ENCODE measurements around the gene CDC42SE2.

CDC42SE2 gene

GRCh38 chr5:131405674-131406073 lies 141.8 kb downstream of the CDC42SE2 start:
- no peak for TF ChIP-seq CTCF (IDR thresholded peaks at IDR 0.05)
- no peaks in the 10 kb centered on the region for H3K9me3 ChIP-seq (ENCODE audit: control insufficient read depth, low read length)
- H3K4me3 ChIP-seq (ENCODE audit: low read depth, low read length), result no peak overlapping the region
- no peaks in the 10 kb centered on the region for H3K36me3 ChIP-seq (ENCODE audit: control insufficient read depth, insufficient read depth, low read length)
- H3K9ac ChIP-seq, result no peak overlapping the region
- H2AFZ ChIP-seq, result no peak overlapping the region
- no peaks in the 10 kb centered on the region for H3K27me3 ChIP-seq (ENCODE audit: control insufficient read depth, insufficient read depth, low read length)
- no peaks in the 10 kb centered on the region for H3K4me1 ChIP-seq
- peaks cover 4% of the 10 kb centered on the region for H3K79me2 ChIP-seq
- no peak overlapping the region for H3K27ac ChIP-seq
- no peak overlapping the region for H3K4me2 ChIP-seq (ENCODE audit: low read length)

DNA sequence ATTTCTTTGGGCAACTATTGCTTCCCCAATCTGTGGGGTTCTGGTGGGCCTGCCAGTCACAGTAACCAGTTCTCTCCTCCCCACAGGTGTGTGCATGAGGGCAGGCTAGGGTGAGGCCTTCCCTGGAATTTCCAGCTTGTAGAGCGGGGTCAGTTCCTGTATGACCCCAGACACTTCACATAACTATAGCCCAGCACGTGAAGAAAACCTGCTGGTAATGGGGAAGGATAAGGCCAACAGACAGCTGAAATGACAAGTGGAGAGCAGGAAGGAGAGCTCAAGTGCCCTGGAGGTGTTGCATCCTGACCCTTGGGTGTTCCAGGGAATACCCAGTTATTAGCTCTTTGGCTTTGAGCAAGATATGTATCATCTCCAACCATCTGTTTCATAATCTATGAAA lies 142.2 kb downstream of the CDC42SE2 start:
- H3K27me3 ChIP-seq (ENCODE audit: control insufficient read depth, insufficient read depth, low read length), result no peaks in the 10 kb centered on the region
- H3K4me3 ChIP-seq (ENCODE audit: low read depth, low read length), result no peak overlapping the region
- H3K9ac ChIP-seq, result no peak overlapping the region
- no peak overlapping the region for H3K27ac ChIP-seq
- no peak for TF ChIP-seq CTCF (IDR thresholded peaks at IDR 0.05)
- no peaks in the 10 kb centered on the region for H3K4me1 ChIP-seq
- H3K9me3 ChIP-seq (ENCODE audit: control insufficient read depth, low read length), result no peaks in the 10 kb centered on the region
- H3K36me3 ChIP-seq (ENCODE audit: control insufficient read depth, insufficient read depth, low read length), result no peaks in the 10 kb centered on the region
- H2AFZ ChIP-seq, result no peak overlapping the region
- no peak overlapping the region for H3K4me2 ChIP-seq (ENCODE audit: low read length)
- peaks cover 2% of the 10 kb centered on the region for H3K79me2 ChIP-seq

- no peak for TF ChIP-seq CTCF (IDR thresholded peaks at IDR 0.05)
- Histone ChIP-seq H3K4me1 (no peaks in the 10 kb centered on the region), H3K9me3 (ENCODE audit: control insufficient read depth, low read length) (no peaks in the 10 kb centered on the region), H3K36me3 (ENCODE audit: control insufficient read depth, insufficient read depth, low read length) (no peaks in the 10 kb centered on the region), H3K4me3 (ENCODE audit: low read depth, low read length) (no peak overlapping the region), H3K79me2 (no peaks in the 10 kb centered on the region), H3K27me3 (ENCODE audit: control insufficient read depth, insufficient read depth, low read length) (no peaks in the 10 kb centered on the region), H2AFZ (no peak overlapping the region), H3K9ac (no peak overlapping the region), H3K4me2 (ENCODE audit: low read length) (no peak overlapping the region), H3K27ac (no peak overlapping the region)
Measured at GRCh38 chr5:131406975-131407638, 143.3 kb downstream of the CDC42SE2 start.

GRCh38 chr5:131413605-131414559 lies 150.0 kb downstream of the CDC42SE2 start:
- Histone ChIP-seq H3K9ac (no peak overlapping the region), H2AFZ (no peak overlapping the region), H3K4me1 (no peaks in the 10 kb centered on the region), H3K4me2 (ENCODE audit: low read length) (no peak overlapping the region), H3K79me2 (no peaks in the 10 kb centered on the region), H3K9me3 (ENCODE audit: control insufficient read depth, low read length) (no peaks in the 10 kb centered on the region), H3K4me3 (ENCODE audit: low read depth, low read length) (no peak overlapping the region), H3K27ac (no peak overlapping the region), H3K27me3 (ENCODE audit: control insufficient read depth, insufficient read depth, low read length) (no peaks in the 10 kb centered on the region), H3K36me3 (ENCODE audit: control insufficient read depth, insufficient read depth, low read length) (no peaks in the 10 kb centered on the region)
- TF ChIP-seq CTCF (IDR thresholded peaks at IDR 0.05), result no peak
